ENCODE data around the gene CALCB.
A peak's percentile ranks its signal among the peaks of the same experiment; 100 is the strongest.

The CALCB gene

DNA sequence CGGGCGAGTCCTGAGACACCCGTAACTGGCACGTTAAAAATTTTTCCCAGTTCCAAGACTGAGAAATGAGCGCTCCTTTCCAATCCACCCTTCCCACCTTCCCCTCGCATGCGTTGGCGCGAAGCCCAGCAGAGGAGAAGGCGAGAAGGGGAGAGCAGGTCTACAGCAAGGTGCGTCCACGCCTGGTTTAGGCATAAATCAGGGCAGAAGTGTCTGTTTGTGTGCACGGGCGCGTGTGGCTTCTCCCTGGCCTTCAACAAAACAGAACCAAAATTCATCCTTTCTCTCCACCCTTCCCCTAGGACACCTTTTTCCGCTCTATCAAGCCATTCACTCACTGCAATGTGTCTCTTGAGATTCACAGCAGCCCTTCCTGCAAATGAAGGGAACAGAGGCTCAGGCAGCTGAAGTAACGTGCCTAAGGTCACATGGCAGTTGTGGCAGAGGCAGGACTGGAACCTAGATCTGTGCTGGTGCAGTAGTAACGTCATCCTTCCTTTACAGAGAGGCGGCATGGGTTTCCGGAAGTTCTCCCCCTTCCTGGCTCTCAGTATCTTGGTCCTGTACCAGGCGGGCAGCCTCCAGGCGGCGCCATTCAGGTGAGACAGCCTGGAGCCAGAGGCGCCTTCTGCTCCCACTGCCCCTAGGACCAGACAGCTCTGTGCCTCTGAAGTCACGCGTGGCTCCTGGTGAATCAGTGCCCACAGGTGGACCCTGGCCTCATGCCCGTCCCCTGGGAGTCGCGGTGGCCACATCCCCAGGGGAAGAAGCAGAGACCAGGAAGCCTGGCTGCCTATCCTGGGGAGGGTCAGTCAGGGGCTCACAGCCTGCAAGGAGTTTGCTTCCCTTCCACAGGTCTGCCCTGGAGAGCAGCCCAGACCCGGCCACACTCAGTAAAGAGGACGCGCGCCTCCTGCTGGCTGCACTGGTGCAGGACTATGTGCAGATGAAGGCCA, 1.1 kb downstream of the CALCB start:
- peak; percentile 78 for DNase-seq

DNA sequence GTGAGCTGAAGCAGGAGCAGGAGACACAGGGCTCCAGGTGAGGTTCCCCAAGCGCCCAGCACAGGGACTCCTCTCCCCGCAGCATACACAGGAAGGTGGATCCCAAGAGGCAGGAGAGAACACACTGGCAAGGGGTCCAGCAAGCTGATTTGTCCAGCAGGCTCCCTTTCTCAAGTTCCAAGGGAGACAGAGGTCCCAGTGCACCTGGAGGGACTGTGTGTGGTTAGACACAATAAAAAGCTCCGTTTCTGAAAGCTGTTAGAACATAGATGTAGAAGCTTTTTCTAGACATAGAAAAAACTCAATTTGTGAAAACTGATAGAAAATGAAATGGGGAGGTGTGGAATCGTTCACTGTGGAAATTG, 1.8 kb downstream of the CALCB start:
- DNase-seq = no peak

DNA sequence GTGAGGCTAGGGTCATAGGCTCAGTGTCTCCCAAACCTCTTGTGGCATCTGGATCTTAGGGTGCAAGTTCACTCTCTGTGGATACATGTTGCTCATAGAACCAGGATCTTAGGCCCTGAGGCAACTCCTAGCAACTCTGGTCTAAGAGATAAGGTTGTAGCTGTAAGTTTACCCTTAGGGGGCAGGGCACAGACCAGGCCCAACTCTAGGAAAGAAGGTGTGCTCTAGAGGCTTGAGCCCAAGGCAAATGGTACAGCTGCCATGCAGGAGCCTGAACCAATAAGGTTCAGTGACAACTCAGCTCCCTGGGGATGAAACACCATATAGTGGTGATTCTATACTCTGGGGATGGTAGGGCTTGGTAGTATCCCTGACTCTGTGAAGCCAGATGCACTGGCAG, 17.8 kb downstream of the CALCB start:
- no peak for DNase-seq

DNA sequence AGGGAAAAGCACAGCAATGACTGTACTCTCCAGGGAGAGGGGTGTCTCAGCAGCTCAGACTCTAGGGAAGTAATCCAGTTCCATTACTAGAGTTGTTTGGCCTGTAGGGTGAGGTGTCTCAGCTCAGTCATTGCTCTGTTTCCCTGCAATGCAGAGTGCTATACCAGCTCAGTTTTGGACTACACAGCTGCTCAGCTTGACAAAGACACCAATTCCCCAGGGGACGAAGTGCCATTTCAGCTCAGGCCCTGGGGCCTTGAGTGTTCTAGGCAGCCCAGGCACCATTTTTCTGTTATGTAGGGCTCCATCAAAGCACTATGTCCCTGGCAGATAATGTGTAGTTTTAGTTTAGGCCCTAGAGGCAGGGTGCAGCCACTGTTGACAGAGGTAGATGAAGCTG, 18.2 kb downstream of the CALCB start:
- DNase-seq = no peak

DNA sequence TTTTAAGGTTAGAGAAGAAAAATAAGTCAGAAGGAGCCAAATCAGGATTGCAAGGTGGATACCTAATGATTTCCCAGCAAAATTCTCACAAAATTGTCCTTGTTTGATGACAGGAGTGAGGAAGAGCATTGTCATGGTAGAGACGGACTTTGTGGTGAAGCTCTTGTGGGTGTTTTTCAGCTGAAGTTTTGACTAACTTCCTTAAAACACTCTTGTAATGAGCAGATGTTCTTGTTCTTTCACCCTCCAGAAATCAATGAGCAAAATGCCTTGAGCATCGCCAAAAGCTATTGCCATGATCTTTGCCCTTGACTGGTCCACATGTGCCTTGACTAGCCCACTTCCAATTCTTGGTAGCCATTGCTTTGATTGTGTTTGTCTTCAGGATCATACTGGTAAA, 20.0 kb downstream of the CALCB start:
- DNase-seq = no peak

DNA sequence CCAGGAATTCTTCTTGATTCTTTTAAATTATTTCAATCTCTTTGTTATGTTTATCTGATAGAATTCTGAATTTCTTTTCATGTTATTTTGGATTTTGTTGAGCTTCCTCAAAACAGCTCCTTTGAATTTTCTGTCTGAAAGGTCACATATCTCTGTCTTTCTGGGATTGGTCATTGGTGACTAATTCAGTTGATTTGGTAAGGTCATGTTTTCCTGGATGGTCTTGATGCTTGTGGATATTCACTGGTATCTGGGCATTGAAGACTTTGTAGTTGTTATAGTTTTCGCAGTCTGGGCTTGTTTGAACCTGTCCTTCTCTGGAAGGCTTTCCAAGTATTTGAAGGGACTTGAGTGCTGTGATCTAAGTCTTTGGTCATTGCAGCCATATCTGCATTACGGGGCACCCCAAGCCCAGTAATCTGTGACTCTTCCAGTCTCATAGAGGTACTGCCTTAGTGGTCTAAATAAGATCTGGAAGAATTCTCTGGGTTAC, 22.4 kb downstream of the CALCB start:
- DNase-seq = no peak

DNA sequence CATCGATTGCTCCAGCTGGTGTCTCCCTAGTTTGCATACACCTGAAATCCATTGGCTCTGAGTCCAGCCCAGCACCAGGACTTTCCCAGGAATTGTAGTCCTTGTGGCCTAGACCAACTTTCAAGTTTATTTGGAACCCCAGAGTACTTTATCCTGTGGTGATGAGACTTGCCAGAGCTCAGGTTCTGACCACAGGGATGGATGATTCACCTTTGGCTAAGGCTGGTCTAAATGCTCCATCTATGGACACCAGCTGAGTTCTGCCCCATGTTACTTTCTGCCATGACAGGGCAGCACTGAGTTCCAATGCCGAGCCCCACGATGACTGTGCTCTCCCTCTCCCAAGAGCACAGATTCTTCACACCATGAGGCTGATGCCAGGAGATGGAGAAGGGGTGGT, 24.0 kb downstream of the CALCB start:
- DNase-seq = no peak

DNA sequence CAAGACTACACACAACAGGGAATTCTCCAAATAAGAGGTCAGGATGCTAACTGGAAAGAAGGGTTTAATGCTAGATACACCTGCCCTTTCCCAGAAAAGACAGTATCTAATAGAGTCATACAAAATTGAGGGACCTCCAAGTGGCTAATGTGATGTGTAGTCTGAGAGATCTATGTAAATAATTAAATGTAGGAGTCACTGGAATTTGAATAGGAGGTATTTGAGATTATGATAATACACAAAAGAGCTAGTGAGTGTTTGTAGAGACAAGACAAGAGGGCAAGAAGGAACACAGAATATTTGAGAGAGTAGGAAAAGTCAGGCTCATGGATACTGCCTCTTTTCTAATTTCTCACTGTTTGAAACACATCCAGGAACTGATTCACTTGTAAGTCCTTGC, 25.9 kb downstream of the CALCB start:
- DNase-seq = no peak

DNA sequence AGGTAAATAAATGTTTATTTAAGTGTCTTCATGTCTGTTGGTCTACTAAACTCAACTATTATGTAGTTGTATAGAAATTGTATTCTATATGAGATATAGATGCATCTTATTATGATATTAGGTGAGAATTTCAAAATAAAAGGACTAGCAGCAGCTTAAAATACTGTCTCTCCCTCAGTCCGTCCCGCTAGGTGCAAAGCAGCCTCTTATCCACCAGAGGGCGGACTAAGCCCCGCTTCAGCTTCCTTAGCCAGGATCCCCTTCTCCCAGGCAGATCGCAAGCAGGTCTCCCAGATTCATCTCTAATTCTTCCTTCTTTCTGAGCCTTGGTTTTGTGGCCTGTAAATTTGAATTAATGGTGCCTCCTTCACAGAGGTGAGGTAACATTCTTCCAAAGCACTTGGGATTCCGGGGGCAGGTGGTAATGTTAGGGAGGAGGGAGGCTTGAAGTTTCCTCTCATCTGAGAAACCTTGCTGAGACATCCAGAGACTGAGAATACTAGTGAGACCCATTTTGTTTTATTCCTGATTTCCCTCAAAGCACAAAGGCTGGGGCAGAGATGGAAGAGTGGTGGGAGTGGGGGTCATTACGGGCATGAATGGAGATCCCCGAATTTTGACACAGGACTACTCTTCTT, 27.8 kb downstream of the CALCB start:
- peak; percentile 42 for DNase-seq

DNA sequence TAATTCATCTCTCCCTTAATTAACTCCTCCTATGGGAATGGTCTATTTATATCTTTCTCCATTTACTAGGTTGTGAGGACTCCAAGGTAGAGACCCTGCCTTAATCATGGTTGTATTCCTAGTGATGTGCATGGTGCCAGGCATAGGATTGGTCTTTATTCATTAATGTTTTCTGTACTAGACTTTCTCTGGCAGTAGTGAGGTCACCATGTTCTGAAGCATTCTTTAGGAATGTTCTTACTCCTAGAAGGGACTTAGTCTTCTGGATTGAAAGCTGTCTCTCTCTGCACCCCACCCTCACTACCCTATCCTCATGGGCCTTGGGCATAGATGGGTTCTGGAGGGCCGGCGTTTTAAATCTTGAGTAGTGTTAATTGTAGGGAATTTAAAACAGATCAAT, 30.8 kb downstream of the CALCB start:
- DNase-seq = no peak

DNA sequence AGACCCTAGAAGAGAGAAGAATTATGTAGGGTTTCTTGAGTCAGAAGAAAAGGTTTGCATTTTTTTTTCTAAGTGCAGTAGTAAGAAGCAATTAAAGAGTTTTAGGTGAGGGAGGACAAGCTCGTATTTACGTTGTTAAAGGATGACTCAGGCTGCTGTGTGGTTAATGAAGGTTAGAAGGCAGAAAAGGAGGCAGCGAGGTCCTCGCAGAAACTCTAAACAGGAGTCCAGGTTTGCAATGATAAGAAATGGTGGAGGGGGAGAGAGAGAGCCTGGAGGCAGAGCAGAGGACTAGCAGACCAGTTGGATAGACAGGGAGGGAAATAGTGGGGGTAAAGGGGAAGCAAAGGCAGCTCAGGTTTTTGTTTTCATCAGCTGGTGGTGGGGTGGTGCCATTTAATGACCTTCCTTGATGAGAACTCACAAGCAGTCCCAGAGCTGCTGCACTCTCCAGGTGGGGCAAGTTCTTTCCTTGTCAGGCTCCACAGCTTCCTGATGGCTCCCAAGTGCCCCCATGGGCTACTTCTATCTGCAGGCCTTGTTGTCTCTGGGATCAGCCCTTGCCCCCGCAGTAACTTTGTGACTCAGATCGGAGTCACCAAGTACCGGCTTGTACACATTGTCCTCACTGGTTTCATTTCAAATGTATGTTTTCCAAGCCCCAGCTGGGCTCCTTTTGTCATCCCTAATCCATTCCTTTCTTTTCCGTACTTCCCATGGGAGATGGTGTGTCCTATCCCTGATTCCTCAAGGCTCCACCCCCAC, 33.0 kb downstream of the CALCB start:
- DNase-seq = no peak

DNA sequence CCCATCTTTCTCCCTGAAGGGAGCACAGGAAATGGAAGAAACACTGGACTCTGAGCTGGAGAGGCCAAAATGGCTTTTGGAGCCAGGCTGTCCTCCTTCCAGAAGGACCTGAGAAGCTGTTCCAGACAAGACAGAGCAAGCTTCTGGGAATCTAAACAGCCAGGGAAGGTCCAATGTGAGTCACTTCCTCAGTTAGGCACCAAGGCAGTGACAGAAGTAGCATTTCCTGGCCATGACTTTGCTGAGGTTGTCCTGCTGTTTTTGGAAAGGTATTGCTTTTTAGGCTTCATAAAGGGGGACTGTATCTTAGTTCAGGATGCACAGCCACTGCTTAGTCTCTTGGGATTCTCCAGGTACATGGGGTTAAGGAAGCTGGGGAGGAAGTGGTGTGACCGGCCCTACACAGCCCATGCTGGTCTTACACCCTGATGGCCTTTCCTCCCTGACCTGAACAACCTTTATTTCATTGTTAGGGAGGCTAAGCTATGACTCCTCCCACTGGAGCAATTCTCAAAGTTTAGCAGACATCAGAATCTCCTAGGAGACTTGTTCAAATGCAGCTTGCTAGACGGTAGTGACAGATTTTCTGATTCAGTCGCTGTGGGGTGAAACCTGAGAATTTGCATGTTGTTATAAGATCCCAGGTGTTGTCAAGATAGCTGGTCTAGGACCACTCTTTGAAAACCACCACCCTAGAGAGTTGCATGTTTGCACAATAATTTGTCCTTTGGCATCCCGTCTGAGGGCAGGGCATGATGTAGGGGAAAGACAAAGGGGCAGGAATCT, 34.5 kb downstream of the CALCB start:
- DNase-seq = no peak

DNA sequence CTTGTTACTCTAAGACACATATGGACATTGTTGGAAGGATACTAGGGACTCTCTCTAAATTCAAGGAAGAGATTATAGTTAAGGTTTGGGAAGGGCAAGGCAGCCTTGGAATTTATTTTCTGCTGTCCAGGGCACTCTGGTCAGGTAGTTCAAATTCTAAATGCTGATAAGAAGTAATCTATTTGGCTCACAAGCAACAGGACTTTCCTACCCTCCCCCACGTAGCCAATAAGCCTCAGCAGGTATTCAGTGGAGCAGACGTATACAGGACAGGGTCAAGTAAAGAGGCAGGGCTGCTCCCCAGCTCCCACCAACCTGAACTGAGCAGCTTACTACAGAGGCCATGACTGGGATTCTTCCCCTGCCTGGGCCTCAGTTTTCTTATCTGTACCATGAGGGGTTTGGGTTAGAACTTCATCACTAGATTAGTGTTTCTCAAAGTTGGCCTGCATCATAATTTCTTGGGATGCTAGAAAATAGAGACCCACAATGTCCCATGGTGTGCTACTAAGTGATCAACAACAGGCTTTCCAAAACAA, 35.3 kb downstream of the CALCB start:
- DNase-seq = no peak

DNA sequence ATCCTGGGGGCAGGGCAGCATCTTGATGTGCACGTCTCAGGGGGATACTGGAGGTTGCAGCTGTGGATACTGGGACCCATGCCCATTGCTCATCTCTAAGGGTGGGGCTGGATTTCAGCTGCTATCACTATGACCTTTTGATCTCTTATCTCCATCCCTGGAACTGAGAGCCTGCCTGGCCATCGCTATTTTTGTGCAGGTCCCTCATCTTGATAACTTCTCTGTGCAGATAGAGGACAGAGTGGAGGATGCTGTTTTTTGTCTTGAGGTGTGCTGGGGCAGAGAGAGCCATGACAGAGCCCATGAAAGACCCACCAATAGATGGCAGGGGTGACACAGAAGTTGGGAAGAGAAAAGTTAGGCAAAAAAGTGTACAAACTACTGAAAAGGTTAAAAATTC, 36.2 kb downstream of the CALCB start:
- DNase-seq = no peak

DNA sequence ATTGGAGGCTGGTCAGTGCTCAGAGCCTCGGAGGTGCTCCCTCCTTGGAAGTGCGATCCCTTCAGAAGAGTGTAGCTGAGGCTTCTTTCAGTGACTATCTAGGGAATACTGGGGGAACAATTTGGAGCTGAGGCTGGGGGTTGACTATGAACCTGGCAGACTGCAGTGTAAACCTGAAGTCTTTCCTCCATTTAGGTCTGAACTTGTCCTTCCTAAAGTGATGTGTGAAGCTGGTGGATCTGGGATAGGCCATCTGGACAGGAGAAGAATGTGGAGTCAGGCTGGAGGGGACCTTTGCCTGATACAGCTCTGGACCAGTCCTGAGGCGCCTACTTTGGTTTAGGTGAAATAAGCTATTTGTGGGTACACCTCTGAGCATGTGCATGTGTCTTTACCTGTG, 37.8 kb downstream of the CALCB start:
- DNase-seq = no peak

DNA sequence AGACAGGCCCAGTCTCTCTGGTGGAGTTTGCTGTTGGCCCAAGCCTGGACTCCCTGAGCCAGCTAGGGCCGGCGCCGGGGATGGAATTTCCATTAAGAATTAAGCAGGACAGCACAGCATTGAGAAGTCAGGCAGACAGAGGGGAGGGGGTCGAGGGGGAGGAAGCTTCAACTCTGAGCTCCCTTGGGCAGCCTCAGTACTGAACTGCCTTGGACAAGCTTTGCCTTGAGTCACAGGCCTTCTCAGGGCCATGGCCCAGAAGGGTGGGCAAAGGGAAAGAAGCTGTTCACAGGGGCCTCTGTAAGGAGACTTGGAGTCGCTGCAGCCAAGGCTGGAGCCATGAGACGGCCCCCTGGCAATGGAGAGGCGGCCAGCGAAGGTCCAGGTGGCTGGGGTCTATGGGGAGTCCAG, 38.7 kb downstream of the CALCB start:
- DNase-seq = no peak

DNA sequence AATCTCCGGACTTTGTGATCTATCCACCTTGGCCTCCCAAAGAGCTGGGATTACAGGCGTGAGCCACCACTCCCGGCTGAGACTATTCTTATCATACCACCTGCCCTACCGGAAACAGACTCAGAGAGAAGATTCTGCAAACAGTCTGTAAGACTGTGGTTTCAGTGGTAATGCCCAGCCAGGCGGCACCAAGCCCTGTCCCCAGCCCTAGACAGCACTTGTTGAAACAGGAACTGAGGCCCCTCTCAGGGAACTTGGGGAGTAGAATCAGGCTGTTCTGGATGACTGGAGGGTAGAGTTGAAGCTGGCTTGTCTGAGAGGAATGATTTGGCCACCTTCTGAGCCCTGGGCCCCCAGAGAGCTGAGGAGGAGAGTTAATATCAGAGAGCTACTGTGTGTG, 40.0 kb downstream of the CALCB start:
- no peak for DNase-seq

DNA sequence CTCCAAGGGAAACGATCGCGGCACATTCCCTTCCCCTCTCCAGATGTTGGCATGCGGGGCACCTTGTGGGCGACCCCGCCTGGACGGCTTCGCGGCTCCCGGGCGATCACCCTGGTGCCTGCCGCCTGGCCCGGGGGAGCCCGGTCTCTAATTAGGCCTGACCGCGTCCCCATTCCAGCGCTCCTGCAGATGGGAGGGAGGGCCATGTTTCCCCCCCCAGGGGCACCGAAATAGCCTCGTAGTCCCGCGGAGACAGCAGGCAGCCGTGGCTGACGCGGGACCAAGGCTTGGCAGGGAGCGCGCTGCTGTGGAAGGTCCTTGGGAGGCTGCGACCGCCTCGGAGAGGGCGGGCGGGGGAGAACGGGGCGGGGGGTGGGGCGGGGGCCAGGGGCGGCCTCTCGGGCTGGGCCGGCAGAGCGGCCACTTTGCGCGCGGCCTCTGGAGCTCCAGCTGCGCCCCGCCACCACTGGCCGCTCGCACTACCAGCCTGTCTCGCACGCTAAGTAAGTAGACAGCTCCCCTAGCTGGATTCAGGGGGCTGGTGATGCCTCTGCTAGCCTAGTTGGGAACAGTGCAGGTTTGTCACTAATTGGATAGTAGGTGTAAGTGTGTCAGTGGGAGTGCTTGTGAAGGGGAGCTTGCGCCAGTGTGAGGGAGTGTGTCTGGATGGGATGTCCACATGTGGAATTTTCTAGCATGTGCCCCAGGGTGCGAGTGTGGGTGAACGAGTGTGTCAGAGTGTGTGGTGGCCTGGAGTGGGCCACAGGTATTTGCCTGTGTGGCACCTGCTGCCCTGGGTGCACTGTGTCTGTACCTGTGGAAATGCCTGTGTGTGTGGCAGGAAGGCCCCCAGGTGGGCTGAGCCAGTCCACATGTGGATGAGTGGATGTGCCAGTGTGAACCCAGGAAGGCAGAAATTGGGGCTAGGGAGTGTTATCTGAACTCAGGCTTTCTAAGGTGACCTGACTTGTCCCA, 41.4 kb downstream of the CALCB start, which contains the start of gene INSC:
Gene INSC (plus strand): TSS at position 423 of the 975 bp plus-strand sequence. CDS start 34,252 bp downstream, outside the sequence.
- DNase-seq = no peak

DNA sequence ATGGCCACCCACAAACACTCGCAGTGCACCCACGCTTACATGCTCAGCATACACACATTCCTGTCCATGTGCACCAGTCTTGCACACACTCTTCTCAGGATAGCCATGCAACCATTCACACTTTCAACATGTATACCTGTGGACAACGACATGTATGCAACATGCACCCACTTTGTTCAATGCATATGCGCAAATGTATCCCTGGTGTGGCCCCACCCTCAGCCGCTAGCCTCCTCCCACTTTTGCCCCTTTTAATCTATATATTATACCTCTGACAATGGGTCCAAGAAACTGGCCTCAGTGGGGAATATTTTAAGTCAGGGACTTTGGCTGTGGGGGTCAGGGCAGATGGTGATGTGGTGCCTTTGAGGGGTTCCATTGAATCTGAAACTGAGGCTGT, 42.3 kb downstream of the CALCB start:
- no peak for DNase-seq

DNA sequence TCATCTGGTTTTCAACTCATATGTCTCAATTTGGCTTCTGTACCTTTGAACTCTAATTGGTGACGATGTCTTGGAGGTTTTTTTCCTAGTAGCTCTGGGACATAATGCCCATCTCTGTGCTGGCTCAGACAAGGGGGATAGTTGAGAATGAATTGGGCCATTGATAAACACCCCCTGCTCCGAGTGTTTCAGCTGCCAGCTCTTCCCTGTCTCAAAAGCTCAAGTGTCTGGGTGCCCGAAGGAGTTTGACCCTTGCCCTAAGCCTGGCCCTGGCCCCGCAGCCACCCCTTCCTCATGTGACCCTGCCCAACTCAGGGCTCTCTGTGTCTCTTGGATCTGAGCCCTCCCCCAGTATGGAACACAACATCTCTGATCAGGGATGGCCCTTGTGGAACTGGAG, 44.4 kb downstream of the CALCB start:
- no peak for DNase-seq

DNA sequence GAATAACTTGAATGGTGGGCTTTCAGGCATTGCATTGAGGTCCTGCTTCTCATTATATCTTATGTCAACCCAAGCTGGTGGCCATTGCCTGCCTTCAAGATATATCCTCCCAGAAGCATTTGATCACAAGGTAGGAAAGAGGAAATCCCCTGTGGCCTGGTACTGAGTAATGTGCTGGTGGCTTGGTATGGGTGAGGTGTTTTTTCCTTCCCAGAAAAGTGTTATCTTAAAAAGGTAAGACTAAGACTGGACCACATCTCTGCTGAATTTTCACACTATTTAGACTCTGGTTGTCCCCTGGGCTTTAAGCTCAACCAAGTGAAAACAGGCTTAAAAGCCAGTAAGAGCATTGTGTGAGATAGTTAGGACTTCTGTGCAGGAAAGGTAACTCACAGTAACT, 45.0 kb downstream of the CALCB start:
- no peak for DNase-seq

All from CD4-positive, alpha-beta T cell treated with Interleukin-17A for 1 hour (primary cell).